HL-60 (cell line): ENCODE measurements around the gene CKAP5.

Source experiments
- DNase-seq, 2 experiments: peaks; one replicate each; pipeline ENCODE4 v3.0.0-alpha.2; 2010 to 2020; ENCODE audit warnings: low read depth in 1 of 2, low spot score in 1 of 2
- H3K27ac ChIP-seq: fragments of 250-450 bp; sonication (Bioruptor Pico); replicated peaks from 2 replicates; pipeline ENCODE4 v1.5.1; 2020; ENCODE audit warnings: mild to moderate bottlenecking, moderate library complexity
- H3K27me3 ChIP-seq: fragments of 250-450 bp; sonication (Bioruptor Pico); 2 replicates; pipeline ENCODE4 v1.5.1; 2021; ENCODE audit warnings: mild to moderate bottlenecking, moderate library complexity; ENCODE audit not compliant: insufficient read depth, poor library complexity, severe bottlenecking
- H3K4me3 ChIP-seq: replicated peaks from 2 replicates; pipeline ENCODE4 v1.5.1; 2011; ENCODE audit warnings: mild to moderate bottlenecking, control low read depth, low read length; ENCODE audit not compliant: insufficient read depth
- GABPA ChIP-seq: IDR thresholded peaks from 2 replicates; pipeline ENCODE4 v1.6.1; 2012; ENCODE audit warnings: low read depth
- POLR2AphosphoS5 ChIP-seq: IDR thresholded peaks from 2 replicates; pipeline ENCODE4 v1.6.1; 2012; ENCODE audit warnings: low read depth
- SPI1 ChIP-seq: IDR thresholded peaks from 2 replicates; pipeline ENCODE4 v1.6.1; 2012; ENCODE audit warnings: low read depth, mild to moderate bottlenecking, borderline replicate concordance
- TF ChIP-seq, protein P1 (sequence below): IDR thresholded peaks from one replicate; pipeline ENCODE4 v1.5.1; 2011; ENCODE audit warnings: low read length, control low read depth, inconsistent platforms; ENCODE audit not compliant: insufficient read depth
- TF ChIP-seq, protein P2 (sequence below): IDR thresholded peaks from 2 replicates; pipeline ENCODE4 v1.6.1; 2012; ENCODE audit warnings: low read depth; ENCODE audit not compliant: insufficient replicate concordance

CKAP5 gene

DNA sequence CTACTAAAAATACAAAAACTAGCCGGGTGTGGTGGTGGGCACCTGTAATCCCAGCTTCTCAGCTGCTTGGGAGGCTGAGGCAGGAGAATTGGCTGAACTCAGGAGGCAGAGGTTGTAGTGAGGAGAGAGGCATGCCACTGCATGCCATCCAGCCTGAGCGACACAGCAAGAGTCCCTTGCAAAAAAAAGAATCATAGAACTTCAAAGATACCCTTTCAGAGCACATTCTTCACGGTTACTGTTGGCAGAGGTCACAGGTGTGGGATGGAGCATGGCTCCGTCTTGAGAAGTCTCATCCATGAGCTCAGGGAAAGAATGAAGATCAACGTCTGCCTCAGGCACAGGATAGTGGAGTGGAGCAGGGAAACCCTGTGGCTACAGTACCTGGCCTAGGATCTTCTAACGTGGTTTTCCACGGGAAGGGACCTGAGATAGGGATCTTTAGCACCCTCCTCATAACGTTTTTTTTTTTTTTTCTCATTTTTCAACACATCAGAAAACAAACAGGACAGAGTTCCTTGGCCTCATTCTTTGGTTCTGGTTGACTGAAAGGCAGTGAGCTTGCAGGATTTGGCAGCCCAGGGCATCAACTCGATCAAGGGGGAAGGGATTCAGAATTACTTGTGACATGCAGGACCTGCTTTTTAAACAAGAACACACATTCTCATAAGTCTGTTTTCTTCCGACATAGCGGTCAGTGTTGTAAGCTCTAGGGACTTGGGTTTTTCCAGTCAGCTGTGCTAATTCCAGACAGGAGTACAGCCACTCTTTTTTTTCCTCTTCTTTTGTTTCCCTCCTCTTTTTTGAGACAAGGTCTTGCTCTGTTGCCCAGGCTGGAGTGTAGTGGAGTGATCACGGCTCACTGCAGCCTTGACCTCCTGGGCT, 104.2 kb downstream of the CKAP5 start:
- Histone ChIP-seq H3K27me3 (no peaks in the 10 kb centered on the region), H3K4me3 (no peak overlapping the region), H3K27ac (no peak overlapping the region)
- TF ChIP-seq, protein P1, sequence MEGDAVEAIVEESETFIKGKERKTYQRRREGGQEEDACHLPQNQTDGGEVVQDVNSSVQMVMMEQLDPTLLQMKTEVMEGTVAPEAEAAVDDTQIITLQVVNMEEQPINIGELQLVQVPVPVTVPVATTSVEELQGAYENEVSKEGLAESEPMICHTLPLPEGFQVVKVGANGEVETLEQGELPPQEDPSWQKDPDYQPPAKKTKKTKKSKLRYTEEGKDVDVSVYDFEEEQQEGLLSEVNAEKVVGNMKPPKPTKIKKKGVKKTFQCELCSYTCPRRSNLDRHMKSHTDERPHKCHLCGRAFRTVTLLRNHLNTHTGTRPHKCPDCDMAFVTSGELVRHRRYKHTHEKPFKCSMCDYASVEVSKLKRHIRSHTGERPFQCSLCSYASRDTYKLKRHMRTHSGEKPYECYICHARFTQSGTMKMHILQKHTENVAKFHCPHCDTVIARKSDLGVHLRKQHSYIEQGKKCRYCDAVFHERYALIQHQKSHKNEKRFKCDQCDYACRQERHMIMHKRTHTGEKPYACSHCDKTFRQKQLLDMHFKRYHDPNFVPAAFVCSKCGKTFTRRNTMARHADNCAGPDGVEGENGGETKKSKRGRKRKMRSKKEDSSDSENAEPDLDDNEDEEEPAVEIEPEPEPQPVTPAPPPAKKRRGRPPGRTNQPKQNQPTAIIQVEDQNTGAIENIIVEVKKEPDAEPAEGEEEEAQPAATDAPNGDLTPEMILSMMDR, result no peak
- no peak for TF ChIP-seq GABPA
- TF ChIP-seq, protein P2, sequence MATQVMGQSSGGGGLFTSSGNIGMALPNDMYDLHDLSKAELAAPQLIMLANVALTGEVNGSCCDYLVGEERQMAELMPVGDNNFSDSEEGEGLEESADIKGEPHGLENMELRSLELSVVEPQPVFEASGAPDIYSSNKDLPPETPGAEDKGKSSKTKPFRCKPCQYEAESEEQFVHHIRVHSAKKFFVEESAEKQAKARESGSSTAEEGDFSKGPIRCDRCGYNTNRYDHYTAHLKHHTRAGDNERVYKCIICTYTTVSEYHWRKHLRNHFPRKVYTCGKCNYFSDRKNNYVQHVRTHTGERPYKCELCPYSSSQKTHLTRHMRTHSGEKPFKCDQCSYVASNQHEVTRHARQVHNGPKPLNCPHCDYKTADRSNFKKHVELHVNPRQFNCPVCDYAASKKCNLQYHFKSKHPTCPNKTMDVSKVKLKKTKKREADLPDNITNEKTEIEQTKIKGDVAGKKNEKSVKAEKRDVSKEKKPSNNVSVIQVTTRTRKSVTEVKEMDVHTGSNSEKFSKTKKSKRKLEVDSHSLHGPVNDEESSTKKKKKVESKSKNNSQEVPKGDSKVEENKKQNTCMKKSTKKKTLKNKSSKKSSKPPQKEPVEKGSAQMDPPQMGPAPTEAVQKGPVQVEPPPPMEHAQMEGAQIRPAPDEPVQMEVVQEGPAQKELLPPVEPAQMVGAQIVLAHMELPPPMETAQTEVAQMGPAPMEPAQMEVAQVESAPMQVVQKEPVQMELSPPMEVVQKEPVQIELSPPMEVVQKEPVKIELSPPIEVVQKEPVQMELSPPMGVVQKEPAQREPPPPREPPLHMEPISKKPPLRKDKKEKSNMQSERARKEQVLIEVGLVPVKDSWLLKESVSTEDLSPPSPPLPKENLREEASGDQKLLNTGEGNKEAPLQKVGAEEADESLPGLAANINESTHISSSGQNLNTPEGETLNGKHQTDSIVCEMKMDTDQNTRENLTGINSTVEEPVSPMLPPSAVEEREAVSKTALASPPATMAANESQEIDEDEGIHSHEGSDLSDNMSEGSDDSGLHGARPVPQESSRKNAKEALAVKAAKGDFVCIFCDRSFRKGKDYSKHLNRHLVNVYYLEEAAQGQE, result no peak
- TF ChIP-seq POLR2AphosphoS5, result no peak
- TF ChIP-seq SPI1, result no peak
- DNase-seq, result no peak

DNA sequence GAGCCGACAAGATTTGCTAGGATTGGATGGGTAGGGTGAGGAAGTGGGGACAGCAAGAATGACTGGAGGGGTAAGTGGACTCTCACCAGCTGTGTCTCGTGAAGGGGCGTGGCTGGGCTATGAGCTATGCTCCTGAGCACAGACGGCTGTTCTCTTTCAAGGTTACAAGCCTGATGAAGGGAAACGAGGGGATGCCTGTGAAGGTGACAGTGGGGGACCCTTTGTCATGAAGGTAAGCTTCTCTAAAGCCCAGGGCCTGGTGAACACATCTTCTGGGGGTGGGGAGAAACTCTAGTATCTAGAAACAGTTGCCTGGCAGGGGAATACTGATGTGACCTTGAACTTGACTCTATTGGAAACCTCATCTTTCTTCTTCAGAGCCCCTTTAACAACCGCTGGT, 107.2 kb downstream of the CKAP5 start:
- Histone ChIP-seq H3K27ac (no peak overlapping the region), H3K4me3 (no peak overlapping the region), H3K27me3 (no peaks in the 10 kb centered on the region)
- TF ChIP-seq, protein P1, result no peak
- TF ChIP-seq GABPA (no peak), POLR2AphosphoS5 (no peak), SPI1 (no peak)
- TF ChIP-seq, protein P2, result no peak
- DNase-seq, result no peak

DNA sequence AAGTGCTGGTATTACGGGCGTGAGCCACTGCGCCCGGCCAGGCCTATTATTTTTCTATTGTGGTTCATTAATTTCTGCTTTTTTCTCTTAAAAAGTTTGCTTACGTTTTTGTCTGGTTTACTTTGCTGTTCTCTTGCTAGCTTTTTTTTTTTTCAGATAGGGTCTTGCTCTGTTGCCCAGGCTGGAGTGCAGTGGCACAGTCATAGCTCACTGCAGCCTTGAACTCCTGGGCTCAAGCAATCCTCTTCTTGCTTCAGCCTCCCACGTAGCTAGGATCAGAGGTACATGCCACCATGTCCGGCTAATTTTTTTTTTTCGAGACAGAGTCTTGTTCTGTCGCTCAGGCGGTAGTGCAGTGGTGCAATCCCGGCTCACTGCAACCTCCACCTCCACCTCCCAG, 108.4 kb downstream of the CKAP5 start:
- no peaks in the 10 kb centered on the region for H3K27me3 ChIP-seq
- H3K27ac ChIP-seq, result no peak overlapping the region
- H3K4me3 ChIP-seq, result no peak overlapping the region
- no peak for DNase-seq
- TF ChIP-seq GABPA (no peak), SPI1 (no peak)
- TF ChIP-seq, protein P1, result no peak
- TF ChIP-seq, protein P2, result no peak
